CD4-positive, alpha-beta T cell treated with Interleukin-15 for 4 hours (primary cell): ENCODE measurements around the gene BCL2L1.
A peak's percentile ranks its signal among the peaks of the same experiment; 100 is the strongest.
"Not testable (repeated sequence)": the region's sequence is repeated elsewhere in the genome, so short reads cannot be mapped to it uniquely, and the experiment has no call there.

Experiments used
- DNase-seq: peaks from one replicate; pipeline ENCODE4 v3.0.0-alpha.2; 2020; ENCODE audit warnings: low spot score

BCL2L1 gene

DNA sequence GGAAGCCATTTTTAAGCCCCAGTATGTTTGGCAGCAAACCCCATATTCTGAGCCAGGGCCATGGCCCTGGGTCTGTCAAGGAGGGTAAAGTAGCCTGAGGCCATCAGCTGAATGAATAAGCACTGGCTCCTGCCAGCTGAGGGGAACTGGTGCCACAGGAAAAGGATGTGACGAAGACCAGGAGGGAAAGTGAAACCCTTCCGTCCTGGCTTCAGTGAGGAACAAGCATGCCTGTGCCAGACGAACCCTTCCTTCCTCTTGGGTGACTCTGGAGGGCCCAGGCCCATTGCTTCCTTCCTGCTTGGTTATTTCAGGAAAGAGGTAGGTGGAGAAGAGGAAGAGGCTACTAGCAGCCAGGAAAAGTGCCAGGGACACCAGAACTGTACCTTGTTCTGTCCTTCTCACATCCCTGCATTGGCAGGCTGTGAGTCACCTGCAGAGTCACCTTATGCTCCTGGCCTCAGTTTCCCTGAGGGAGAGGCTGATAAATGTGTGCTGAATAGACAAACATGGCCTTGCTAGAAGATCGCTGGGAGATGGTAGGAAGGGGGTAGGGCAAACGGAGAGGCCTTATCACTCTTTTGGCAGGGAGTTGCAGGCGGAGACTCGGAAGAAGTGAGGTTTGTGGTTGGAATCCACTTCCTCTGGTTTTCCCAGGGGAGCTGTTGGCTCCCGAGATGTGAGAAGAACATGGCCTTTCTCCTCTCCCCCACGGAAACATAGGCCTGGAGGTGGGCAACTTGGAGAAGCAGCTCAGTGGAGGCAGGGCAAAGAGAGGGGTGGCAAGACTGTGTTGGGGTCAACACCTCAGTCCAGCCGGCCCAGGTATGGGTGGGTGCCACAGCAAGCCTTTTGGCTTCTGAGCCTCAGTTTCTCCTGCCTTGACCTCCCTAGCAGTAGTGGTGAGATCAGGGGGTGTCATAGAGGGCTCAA lies 47.5 kb downstream of the BCL2L1 start:
- peak; percentile 76 for DNase-seq

DNA sequence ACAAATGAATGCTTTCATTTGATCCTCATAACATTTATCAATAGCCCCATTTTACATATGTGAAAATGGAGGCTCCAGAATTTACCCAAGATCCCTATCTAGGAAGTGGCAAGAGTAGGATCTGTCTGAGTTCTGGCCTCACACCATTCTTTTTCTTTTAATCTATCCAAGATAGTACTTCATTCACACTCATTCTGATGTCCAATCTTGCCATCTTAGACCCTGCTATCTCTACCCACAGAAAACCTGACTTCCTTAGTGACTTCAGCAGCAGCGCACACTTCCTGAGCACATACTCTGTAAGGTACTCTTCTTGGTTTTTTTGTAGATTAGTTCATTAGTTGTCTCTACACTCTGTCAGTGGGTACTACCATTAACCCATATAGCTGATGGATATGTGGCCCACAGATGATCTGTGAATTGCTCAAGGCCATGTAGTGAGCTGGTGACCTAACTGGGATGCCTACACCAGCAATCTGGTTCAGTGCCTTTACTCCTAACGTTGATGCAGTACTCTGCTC lies 48.7 kb downstream of the BCL2L1 start:
- DNase-seq = peak; percentile 27

DNA sequence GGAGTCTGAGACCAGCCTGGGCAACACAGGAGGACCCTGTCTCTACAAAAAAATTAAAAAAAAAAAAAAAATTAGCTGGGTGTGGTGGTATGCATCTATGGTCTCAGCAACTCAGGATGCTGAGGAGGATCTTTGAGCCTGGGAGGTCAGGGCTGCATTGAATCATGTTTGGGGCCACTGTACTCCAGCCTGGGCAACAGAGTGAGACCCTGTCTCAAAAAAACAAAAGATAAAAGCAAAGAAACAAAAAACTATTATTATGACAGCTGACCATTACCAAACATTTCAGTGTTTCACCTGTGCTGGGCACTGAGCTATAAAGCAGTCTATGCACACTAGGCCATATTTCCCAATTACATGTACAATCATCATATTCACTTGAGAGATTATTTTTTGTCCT lies 49.2 kb downstream of the BCL2L1 start:
- no peak for DNase-seq

DNA sequence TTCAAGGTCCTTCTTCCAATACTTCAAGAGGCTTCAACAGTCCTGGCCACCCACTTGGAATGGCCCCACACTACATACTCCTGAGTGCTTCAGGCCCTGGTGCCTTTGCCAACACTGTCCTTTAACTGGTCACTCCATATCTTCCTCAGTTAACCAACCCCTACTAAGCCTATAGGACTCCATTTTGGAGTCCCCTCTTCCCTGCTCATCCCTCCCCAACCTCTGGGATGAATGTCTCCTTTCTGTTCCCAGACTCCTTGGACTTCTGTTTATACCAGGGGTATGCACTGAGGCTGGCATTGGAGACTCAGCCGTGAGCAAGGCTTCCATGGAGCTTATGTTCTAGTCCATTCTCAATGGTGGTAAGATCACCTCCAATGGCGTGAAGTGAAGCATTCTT lies 51.3 kb downstream of the BCL2L1 start:
- DNase-seq = no peak

DNA sequence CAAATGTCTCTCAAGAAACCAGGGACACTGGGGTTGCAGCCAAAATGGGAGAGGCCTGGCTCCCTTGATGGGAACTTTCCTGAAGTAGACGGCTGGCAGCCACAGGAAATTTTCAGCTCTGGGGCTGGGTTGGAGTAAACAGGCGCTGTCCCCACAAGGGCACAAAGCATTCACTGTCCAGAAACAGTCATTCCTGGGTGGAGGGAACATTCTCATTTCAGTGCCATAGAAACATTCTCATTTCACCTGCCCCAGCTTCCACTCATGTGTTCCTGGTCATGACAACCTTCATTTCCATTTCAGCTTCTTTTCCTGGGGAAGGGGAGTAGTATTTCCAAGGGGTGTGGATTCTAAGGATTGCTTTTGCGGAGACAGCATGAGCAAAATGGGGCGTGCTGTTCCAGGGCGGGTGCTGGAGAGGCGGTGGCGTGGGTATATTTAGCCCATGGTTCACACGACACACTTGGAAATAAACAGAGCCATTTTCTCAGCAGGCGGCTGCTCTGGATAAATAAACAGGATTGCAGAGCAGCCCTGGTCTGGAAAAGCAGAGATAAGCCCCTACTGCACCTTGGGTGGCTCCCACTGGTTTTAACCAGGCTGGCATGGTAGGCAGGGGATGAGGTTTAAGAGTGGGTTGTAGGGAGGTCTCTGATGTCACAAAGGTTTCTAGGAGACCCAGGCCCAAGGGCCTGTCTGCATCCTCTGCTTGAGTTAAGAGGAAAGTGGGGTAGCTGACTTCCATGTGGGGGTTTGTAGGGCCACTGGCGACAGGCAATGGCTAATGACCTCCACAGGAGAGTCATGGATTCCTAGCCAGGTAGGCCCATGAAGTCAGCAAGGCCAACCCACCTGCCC lies 52.1 kb downstream of the BCL2L1 start:
- DNase-seq = no peak

DNA sequence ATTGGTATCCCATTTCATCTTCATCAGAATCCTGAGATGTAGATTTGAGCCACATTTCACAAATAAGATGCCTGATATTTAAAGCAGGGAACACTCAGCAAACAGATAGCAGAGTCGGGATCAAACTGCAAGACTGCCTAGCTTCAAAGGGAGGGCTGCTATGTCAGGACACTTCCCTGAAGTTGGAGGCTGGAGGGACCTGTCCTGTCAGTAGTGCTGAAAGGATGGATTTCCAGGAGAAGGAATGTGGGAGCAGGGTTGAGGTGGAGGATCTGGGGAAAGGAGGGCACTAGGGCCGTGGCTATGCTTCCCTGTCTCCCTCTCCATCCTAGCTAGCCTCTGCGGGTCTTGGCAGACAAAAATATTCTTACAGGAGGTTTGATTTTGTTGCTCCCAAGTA lies 52.8 kb downstream of the BCL2L1 start:
- DNase-seq = no peak

DNA sequence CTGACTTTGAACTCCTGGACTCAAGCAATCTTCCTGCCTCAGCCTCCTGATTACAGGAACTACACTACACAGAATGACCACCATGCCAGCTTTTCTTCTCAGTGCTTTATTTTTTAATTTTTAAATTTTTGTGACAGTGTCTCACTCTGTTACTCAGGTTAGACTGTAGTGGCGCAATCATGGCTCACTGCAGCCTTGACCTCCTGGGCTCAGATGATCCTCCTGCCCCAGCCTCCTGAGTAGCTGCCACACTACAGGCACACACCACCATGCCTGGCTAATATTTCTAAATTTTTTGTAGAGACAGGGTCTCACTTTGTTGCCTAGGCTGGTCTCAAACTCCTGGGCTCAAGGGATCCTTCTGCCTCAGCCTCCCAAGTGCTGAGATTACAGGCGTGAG lies 53.7 kb downstream of the BCL2L1 start:
- DNase-seq = not testable (repeated sequence)

DNA sequence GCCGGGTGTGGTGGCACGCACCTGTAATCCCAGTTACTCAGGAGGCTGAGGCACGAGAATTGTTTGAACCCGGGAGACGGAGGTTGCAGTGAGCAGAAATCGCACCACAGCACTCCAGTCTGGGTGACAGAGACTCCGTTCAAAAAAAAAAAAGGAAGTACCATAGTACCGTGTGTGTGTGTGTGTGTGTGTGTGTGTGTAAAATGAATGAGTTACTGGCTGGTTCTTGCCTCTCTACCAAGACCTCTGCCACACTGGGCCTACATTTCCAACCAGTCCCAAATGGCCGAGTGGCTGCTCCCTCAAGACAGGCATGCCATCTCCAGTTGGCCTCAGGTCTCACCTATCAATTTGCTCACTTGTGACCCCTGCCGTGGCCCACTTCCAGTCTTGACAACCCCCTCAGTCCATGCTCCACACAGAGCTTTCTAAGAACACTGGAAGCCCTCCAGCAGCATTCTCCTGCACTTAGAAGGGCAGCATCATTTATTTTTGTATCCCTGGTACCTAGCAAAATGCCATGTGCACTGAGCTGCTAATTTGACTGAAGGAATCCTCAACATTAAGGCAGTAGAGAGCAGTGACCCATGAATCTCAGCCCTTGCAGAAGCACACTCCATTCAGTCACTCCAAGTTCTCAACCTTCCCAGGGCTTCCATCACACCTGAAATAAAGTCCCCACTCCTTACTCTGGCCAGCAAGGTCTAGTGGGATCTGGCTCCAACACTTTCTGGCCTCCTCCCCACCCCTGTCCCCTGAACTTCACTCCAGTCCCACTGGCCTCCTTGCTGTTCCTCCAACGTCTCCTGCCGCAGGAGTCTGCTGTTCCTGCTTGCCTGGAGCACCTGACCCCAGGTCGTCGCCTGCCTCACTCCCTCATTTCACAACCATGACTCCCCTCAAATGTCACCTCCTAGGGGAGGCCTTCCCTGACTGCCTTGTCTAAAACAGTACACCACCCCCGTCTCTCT lies 55.1 kb downstream of the BCL2L1 start:
- no peak for DNase-seq

DNA sequence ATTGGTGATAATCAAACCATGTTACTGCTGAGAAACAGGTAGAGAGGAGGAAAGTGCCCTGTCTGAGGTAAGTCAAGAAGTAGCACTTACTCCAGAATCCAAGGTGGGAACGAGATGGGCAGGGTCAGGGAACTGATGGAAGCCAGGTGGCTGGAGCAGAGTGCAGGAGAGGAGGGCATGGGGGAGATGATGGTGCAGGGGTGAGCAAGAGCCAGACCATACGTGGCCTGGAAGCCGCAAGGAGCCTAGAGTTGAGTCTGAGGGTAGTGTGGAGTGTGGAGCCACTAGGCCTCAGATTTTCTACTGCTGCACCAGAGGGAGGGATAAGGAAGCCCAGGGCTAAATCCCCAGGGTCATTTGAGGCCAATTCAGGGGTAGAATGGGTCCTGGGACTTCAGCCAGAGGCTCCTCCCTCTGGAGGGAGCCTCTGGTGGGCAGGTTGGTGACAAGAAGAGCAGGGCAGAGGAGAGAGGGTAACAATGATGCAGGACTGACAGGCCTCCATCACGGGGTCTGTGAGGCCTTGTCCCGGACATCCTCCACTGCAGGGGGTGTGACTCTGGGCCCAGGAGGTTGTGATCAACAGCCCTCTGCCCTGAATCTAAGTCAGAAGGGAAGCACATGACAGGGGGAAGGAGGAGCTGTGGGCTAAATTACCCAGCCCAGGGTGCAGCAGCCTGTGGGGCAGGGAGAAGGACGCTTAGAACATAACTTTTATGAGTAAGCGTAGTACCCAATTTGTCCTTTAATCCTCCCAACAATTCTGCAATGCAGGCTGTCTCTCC lies 56.2 kb downstream of the BCL2L1 start:
- DNase-seq = peak; percentile 35

DNA sequence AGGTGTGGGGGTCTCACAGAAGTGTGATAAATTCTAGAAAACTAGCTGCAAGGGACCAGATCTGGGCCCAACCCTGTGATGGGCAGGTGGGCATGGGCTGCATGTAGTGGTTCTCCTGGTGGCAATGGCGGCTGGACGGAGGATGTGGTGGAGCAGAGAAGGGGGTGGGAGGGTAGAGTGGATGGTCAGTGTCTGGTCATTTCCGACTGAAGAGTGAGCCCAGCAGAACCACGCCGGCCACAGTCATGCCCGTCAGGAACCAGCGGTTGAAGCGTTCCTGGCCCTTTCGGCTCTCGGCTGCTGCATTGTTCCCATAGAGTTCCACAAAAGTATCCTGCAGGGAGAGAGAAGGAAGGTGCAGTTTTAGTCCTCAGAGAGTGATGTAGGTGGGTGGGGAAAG lies 56.9 kb downstream of the BCL2L1 start:
- DNase-seq = no peak

DNA sequence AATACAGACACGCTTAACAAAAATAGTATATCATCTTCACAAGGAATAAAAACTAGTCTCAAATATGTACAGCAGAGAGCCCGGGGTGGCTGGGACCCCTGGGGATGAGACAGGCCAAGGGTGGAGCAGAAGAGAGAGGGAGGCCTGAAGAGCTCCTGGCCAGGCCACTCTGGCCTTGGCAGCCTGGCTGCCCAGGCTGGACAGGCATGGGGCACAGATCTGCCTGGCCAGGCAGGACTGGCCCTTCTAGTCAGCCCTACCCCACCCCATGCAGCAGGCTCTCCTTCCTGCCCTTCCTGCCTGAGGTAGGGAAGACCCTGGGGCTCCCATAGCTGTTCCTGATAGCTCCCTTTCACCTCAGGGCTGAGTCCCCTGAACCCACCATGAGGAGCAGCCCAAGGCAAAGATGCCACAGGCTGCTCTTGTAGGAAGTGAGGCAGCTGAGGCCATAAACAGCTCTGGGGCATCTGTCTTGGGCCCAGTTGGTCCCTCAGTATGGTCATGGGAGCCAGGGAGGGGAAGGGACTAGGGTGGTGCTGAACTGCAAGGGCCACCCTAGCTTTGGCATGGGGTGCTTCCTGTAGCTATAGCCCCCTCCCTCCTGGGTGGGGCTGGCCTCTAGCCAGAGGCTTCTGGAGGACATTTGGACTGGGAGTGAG lies 57.8 kb downstream of the BCL2L1 start:
- no peak for DNase-seq

DNA sequence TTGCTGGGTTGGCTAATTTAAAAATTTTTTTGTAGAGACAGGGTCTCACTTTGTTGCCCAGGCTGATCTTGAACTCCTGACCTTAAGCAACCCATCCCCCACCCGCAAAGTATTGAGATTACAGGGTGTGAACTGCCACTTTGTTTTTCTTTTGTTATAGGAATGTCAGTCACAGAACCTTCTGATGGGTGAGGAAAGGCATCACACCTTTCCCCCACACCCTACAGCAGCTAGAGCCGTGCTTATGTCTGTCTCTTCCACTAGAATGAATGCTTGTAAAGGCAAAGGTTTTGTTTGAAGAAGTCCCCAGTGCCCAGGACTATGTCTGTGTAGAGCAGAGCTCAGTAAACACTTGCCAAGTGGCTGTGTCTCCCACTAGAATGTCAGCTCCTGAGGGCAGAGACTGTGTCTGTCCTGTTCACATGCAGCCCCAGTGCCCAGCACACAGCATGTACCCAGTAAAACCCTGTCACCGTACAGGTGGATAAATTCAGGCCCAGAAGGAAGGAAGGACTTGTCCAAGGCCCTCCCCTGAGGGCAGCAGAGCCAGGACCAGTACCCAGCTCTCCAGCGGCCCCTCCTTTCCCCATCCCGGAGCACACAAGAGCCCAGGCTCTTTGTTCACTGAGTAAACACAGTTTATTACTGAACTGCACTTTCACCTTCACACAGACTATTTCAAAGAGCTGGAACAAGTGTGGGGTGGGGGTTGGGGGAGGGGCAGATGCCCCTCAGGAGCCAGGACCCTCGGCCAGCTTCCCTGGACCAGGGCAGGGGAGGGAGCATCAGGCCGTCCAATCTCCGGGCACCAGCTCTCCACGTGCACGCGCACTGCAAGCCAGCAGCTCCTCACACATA lies 58.6 kb downstream of the BCL2L1 start:
- DNase-seq = no peak

DNA sequence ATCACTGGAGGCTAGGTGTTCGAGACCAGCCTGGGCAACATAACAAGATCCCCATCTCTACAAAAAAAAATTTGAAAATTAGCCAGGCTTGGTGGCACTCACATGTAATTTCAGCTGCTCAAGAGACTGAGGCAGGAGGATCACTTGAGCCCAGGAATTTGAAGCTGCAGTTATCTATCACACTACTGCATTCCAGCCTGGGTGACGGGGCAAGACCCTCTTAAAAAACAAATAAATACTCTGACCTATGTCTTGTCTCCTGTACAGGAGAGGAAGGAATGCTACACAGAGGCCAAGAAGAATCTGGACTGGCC lies 59.2 kb downstream of the BCL2L1 start:
- no peak for DNase-seq

DNA sequence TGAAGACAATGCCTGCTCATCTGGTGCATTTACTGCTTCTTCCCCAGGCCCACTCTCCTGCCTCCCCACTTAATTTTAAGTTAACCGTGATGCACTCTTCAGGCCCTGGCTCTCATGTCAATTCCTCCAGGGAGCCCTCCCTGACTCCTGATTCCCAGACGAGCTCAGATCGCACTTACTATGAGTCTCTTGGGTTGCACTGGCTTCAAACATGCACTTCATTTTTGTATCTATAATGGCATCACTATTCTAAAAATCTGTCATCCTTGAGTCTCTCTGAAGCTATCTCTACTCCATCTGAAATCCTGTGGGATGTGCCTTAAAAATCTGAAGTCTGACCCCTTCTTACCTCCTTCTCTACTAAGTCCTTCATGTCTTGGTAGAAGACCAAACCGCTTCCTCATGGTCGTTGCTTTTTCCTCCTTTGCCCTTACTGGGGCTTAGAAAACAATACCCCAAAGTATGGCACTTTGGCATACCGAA lies 60.3 kb downstream of the BCL2L1 start:
- no peak for DNase-seq

DNA sequence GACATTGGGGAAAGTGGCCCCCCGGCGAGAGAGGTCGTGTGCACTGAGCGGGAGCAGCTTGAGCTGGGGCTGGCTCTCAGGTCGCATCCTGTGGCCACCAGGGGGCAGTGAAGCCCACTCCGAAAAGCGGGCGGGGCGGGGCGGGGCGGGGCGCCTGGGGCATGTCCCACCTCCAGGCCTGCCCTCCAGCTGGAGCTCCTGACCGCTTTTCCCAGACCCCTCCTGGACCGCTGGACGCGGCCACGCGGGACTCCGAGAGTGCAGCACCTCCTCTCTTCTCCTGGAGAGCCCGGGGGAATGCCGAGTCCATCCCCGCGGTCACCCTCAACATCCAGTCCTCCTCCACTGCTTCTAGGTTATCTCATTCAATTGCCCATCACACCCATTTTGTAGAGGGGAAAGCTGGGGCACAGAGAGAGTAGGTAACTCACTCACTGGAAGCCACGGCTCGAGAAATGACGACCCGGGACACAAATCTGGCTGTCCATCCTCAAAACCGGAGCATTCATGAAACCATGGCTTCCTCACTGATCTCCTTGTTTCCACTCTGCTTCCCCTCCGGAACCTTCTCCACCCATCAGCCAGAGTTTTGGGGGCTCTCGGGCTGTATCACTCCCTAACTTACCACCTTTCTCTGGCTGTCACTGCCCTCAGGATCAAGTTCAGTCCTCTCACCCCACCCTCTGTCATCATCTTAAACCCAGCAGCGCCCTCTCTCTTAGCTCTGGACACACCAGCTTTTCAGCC lies 60.9 kb downstream of the BCL2L1 start:
- DNase-seq = peak; percentile 76

DNA sequence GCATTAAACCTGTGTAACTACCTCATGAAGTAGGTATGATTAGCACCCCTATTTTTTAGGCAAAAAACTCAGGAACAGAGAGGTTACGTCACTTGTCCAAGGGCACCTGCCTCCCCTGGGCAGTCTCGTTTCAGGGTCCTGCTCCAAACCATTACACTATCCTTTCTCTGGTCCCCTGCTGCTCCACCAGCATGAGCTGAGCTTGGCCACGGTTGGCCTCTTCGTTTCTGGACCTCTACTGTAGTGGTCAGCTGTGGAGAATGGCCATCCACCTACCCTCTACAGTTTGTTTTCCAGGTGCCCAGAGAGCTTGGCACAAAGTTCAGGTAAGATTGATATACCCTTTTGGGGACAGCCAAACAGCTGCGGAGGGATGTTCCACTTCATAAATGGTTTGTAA lies 68.1 kb downstream of the BCL2L1 start:
- no peak for DNase-seq

DNA sequence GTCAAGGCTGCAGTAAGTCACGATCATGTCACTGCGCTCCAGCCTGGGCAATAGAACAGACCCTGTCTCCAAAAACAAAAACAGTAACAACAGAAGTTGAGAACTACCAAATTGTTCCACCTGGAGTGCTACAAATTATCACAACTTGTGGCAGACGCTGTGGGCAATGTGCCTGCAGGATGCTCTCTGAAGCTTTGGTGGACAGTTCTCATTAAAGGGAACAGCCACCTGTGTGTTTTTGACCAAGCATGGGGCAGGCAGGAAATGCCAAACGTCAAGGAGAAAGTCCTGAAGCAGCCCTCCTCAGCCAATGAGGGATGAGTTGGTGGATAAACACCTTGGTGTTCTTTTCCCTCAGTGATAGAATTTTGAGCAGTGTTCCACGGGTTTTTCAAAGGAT lies 69.1 kb downstream of the BCL2L1 start:
- no peak for DNase-seq

DNA sequence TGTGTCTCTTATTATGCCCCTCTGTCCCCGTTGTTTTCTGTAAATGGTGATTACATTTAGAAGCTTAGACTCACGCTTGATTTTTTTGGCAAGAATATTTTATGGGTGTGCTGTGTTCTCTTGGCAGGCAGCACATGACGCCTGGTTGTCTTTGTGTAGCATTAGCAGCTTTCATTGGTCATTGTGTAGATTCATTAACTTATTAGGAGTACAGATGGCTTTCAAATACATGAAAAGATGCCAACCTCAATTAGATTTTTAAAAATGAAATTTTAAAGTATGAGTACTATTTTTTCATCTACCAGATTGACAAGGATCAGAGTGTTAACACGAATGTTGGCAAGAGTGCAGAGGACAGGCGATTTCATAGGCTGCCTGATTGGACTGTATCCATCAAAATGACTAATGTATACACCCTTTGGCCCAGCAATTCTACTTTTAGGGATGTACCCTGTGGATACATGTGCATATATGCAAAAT lies 69.7 kb downstream of the BCL2L1 start:
- DNase-seq = no peak
